IPS-15b (cell line): ENCODE data around the gene TSPAN4.

Experiments
- H3K27me3 ChIP-seq: one replicate; pipeline ENCODE4 v1.6.1; 2013; ENCODE audit warnings: low read length; ENCODE audit not compliant: control insufficient read depth, insufficient read depth
- H3K36me3 ChIP-seq: one replicate; pipeline ENCODE4 v1.6.1; 2013; ENCODE audit warnings: low read length; ENCODE audit not compliant: control insufficient read depth, insufficient read depth
- H3K4me1 ChIP-seq: one replicate; pipeline ENCODE4 v1.6.1; 2013; ENCODE audit warnings: mild to moderate bottlenecking, low read length; ENCODE audit not compliant: control insufficient read depth, insufficient read depth
- H3K4me3 ChIP-seq: one replicate; pipeline ENCODE4 v1.5.1; 2013; ENCODE audit warnings: low read depth, low read length
- H3K9ac ChIP-seq: one replicate; pipeline ENCODE4 v1.6.1; 2013; ENCODE audit warnings: low read depth, mild to moderate bottlenecking, low read length
- H3K9me3 ChIP-seq: one replicate; pipeline ENCODE4 v1.6.1; 2013; ENCODE audit warnings: mild to moderate bottlenecking, low read length; ENCODE audit not compliant: control insufficient read depth, insufficient read depth

TSPAN4 gene

GRCh38 chr11:852762-853161, 10.1 kb downstream of the TSPAN4 start:
- Histone ChIP-seq H3K9me3 (no peaks in the 10 kb centered on the region), H3K36me3 (peaks cover 11% of the 10 kb centered on the region), H3K9ac (no peak overlapping the region), H3K27me3 (no peaks in the 10 kb centered on the region), H3K4me3 (no peak overlapping the region), H3K4me1 (peaks cover 5% of the 10 kb centered on the region)

- Histone ChIP-seq H3K9ac (no peak overlapping the region), H3K27me3 (no peaks in the 10 kb centered on the region)
These were observed 11.2 kb downstream of the TSPAN4 start for GRCh38 chr11:853682-854448.

GRCh38 chr11:854601-855329, 12.1 kb downstream of the TSPAN4 start:
- Histone ChIP-seq H3K9me3 (no peaks in the 10 kb centered on the region), H3K4me1 (peaks cover 3% of the 10 kb centered on the region), H3K4me3 (no peak overlapping the region), H3K36me3 (peaks cover 18% of the 10 kb centered on the region), H3K9ac (no peak overlapping the region), H3K27me3 (no peaks in the 10 kb centered on the region)

More at GRCh38 chr11:853682-854448, 11.2 kb downstream of the TSPAN4 start:
- peaks cover 14% of the 10 kb centered on the region for H3K36me3 ChIP-seq
- no peak overlapping the region for H3K4me3 ChIP-seq
- H3K4me1 ChIP-seq: peaks cover 3% of the 10 kb centered on the region
- no peaks in the 10 kb centered on the region for H3K9me3 ChIP-seq

GRCh38 chr11:855330-855674, 12.7 kb downstream of the TSPAN4 start:
- H3K27me3 ChIP-seq: no peaks in the 10 kb centered on the region
- H3K9me3 ChIP-seq: no peaks in the 10 kb centered on the region
- peaks cover 3% of the 10 kb centered on the region for H3K4me1 ChIP-seq
- peaks cover 19% of the 10 kb centered on the region for H3K36me3 ChIP-seq
- H3K9ac ChIP-seq: no peak overlapping the region
- no peak overlapping the region for H3K4me3 ChIP-seq

GRCh38 chr11:855796-856195, 13.1 kb downstream of the TSPAN4 start:
- Histone ChIP-seq H3K9me3 (no peaks in the 10 kb centered on the region), H3K4me3 (no peak overlapping the region), H3K4me1 (peaks cover 3% of the 10 kb centered on the region), H3K27me3 (no peaks in the 10 kb centered on the region), H3K9ac (no peak overlapping the region), H3K36me3 (peaks cover 19% of the 10 kb centered on the region)

GRCh38 chr11:856397-856796, 13.7 kb downstream of the TSPAN4 start:
- Histone ChIP-seq H3K4me3 (no peak overlapping the region), H3K27me3 (no peaks in the 10 kb centered on the region), H3K9me3 (no peaks in the 10 kb centered on the region), H3K9ac (no peak overlapping the region), H3K4me1 (no peaks in the 10 kb centered on the region), H3K36me3 (peaks cover 19% of the 10 kb centered on the region)

GRCh38 chr11:858053-858761, 15.6 kb downstream of the TSPAN4 start:
- Histone ChIP-seq H3K9ac (no peak overlapping the region), H3K9me3 (no peaks in the 10 kb centered on the region), H3K4me3 (no peak overlapping the region), H3K27me3 (no peaks in the 10 kb centered on the region), H3K36me3 (peaks cover 19% of the 10 kb centered on the region), H3K4me1 (no peaks in the 10 kb centered on the region)

- no peak overlapping the region for H3K9ac ChIP-seq
- H3K4me1 ChIP-seq: no peaks in the 10 kb centered on the region
- H3K27me3 ChIP-seq: no peaks in the 10 kb centered on the region
- H3K4me3 ChIP-seq: no peak overlapping the region
- H3K36me3 ChIP-seq: peaks cover 19% of the 10 kb centered on the region
- H3K9me3 ChIP-seq: no peaks in the 10 kb centered on the region
These were observed 16.2 kb downstream of the TSPAN4 start for GRCh38 chr11:858762-859339.

GRCh38 chr11:859394-860131, 16.9 kb downstream of the TSPAN4 start:
- peaks cover 22% of the 10 kb centered on the region for H3K36me3 ChIP-seq
- H3K27me3 ChIP-seq: no peaks in the 10 kb centered on the region
- H3K9ac ChIP-seq: no peak overlapping the region
- H3K9me3 ChIP-seq: no peaks in the 10 kb centered on the region
- no peak overlapping the region for H3K4me3 ChIP-seq
- no peaks in the 10 kb centered on the region for H3K4me1 ChIP-seq

- no peak overlapping the region for H3K9ac ChIP-seq
- no peaks in the 10 kb centered on the region for H3K4me1 ChIP-seq
- no peaks in the 10 kb centered on the region for H3K27me3 ChIP-seq
- H3K9me3 ChIP-seq: no peaks in the 10 kb centered on the region
- peaks cover 20% of the 10 kb centered on the region for H3K36me3 ChIP-seq
- H3K4me3 ChIP-seq: no peak overlapping the region
These were observed 17.8 kb downstream of the TSPAN4 start for GRCh38 chr11:860234-861104.
